ENCODE results near the gene STK25.

DNA sequence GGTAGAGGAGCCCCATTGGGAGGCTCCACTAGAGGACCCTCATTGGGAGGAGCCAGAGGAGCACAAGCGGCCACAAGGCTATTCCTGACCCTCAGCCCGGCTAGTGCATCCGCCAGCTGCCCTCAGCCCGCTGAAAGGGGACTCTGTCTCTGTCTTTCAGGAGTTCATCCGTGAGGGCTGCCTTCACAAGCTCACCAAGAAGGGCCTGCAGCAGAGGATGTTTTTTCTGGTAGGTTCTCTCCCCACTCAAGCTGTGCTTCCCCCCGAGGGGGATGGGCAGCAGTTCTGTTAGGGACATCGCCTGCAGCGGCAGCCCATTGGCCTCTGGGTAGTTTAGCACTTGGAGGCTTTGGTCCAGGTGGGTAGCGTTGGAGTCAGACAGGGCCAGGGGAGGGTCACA lies 25.1 kb downstream of the STK25 start:
- TF ChIP-seq TOX (CRISPR knock-in tag; IDR thresholded peaks at IDR 0.05; ENCODE audit: borderline replicate concordance) (no peak), ZFP30 (CRISPR knock-in tag; IDR thresholded peaks at IDR 0.05) (no peak), BACH2 (CRISPR knock-in tag; IDR thresholded peaks at IDR 0.05; ENCODE audit: borderline replicate concordance) (no peak), ZNF8 (CRISPR knock-in tag; IDR thresholded peaks at IDR 0.05) (no peak), RARB (CRISPR knock-in tag; IDR thresholded peaks at IDR 0.05) (no peak), CSDC2 (CRISPR knock-in tag; IDR thresholded peaks at IDR 0.05) (no peak), SNAI2 (CRISPR knock-in tag; IDR thresholded peaks at IDR 0.05) (no peak), ARNTL (CRISPR knock-in tag; IDR thresholded peaks at IDR 0.05; ENCODE audit: borderline replicate concordance, low read depth) (no peak), ZNF565 (CRISPR knock-in tag; conservative IDR thresholded peaks at IDR 0.05; ENCODE audit: low read depth) (no peak), ISL1 (CRISPR knock-in tag; IDR thresholded peaks at IDR 0.05) (no peak), ESRRG (CRISPR knock-in tag; IDR thresholded peaks at IDR 0.05) (no peak)
- TF ChIP-seq, protein P1, sequence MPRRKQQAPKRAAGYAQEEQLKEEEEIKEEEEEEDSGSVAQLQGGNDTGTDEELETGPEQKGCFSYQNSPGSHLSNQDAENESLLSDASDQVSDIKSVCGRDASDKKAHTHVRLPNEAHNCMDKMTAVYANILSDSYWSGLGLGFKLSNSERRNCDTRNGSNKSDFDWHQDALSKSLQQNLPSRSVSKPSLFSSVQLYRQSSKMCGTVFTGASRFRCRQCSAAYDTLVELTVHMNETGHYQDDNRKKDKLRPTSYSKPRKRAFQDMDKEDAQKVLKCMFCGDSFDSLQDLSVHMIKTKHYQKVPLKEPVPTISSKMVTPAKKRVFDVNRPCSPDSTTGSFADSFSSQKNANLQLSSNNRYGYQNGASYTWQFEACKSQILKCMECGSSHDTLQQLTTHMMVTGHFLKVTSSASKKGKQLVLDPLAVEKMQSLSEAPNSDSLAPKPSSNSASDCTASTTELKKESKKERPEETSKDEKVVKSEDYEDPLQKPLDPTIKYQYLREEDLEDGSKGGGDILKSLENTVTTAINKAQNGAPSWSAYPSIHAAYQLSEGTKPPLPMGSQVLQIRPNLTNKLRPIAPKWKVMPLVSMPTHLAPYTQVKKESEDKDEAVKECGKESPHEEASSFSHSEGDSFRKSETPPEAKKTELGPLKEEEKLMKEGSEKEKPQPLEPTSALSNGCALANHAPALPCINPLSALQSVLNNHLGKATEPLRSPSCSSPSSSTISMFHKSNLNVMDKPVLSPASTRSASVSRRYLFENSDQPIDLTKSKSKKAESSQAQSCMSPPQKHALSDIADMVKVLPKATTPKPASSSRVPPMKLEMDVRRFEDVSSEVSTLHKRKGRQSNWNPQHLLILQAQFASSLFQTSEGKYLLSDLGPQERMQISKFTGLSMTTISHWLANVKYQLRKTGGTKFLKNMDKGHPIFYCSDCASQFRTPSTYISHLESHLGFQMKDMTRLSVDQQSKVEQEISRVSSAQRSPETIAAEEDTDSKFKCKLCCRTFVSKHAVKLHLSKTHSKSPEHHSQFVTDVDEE (CRISPR knock-in tag; IDR thresholded peaks at IDR 0.05), result no peak
- TF ChIP-seq, protein P2, sequence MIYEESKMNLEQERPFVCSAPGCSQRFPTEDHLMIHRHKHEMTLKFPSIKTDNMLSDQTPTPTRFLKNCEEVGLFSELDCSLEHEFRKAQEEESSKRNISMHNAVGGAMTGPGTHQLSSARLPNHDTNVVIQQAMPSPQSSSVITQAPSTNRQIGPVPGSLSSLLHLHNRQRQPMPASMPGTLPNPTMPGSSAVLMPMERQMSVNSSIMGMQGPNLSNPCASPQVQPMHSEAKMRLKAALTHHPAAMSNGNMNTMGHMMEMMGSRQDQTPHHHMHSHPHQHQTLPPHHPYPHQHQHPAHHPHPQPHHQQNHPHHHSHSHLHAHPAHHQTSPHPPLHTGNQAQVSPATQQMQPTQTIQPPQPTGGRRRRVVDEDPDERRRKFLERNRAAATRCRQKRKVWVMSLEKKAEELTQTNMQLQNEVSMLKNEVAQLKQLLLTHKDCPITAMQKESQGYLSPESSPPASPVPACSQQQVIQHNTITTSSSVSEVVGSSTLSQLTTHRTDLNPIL (CRISPR knock-in tag; IDR thresholded peaks at IDR 0.05; ENCODE audit: low read depth), result no peak
